Erythroblast (primary cell): ENCODE data around the gene LRRC37A3.
"Not testable (repeated sequence)": the region's sequence is repeated elsewhere in the genome, so short reads cannot be mapped to it uniquely, and the experiment has no call there.

Experiments used
- GATA1 ChIP-seq: IDR thresholded peaks from 2 replicates; pipeline ENCODE4 v1.6.1; 2011; ENCODE audit warnings: low read depth, mild to moderate bottlenecking, control low read depth, low read length, moderate library complexity
- POLR2A ChIP-seq: IDR thresholded peaks from 2 replicates; pipeline ENCODE4 v1.6.1; 2011; ENCODE audit warnings: mild to moderate bottlenecking, low read length

- not testable (repeated sequence) for TF ChIP-seq POLR2A, GATA1
These were observed 13.6 kb upstream of the LRRC37A3 start for GRCh38 chr17:64932850-64933249.
